Neural progenitor cell (in vitro differentiated cells): ENCODE measurements around the gene HES4.

Experiments used
- EZH2 ChIP-seq: fragments of 200-600 bp; sonication (generic); IDR thresholded peaks from 2 replicates; pipeline ENCODE4 v1.6.1; 2017; ENCODE audit warnings: antibody characterized with exemption, mild to moderate bottlenecking, moderate library complexity
- EZH2phosphoT487 ChIP-seq: fragments of 200-600 bp; sonication (generic); IDR thresholded peaks from 2 replicates; pipeline ENCODE4 v1.6.1; 2017; ENCODE audit warnings: antibody characterized with exemption
- TF ChIP-seq, protein P1 (sequence below): fragments of 200-600 bp; sonication (generic); IDR thresholded peaks from 2 replicates; pipeline ENCODE4 v1.5.1; 2017; ENCODE audit warnings: antibody characterized with exemption, mild to moderate bottlenecking

DNA sequence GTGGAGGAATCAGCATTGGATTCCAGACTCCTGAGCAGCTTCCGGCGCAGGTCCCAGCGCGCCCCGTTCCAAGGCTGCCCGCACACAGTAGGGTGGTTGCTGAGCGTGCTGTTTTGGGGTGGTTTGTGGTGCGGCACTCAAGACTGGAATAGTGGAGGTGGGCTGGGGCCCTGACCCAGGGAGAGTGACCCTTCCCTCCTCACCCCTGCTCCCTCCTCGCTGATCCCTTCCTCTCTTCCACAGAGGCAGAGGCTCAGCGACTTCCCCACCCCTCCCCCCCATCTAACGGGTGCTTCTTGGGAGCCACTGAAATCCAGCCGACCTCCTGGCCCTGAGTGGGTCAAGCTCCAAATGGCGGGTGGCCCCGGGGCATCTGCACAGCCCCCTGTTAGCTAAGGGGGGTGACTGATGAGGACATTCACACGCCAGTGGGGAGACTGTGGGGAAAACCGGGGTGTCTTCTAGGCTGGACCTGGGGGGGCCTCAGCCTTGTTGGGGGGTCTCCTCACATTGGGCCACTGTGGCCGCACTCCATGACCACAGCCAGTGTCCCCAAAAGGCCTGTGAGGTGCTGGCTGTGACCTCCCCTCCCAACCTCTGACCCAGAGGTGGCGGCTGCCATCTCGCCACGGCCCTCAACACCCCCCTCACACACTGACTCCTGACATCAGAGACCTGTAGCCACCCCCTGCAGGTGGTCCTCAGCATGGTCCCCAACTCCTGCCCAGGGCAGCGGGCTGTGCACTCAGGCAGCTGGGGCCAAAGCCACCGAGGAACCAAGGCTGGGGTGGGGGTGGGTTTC lies 3.9 kb upstream of the HES4 start:
- TF ChIP-seq, protein P1, sequence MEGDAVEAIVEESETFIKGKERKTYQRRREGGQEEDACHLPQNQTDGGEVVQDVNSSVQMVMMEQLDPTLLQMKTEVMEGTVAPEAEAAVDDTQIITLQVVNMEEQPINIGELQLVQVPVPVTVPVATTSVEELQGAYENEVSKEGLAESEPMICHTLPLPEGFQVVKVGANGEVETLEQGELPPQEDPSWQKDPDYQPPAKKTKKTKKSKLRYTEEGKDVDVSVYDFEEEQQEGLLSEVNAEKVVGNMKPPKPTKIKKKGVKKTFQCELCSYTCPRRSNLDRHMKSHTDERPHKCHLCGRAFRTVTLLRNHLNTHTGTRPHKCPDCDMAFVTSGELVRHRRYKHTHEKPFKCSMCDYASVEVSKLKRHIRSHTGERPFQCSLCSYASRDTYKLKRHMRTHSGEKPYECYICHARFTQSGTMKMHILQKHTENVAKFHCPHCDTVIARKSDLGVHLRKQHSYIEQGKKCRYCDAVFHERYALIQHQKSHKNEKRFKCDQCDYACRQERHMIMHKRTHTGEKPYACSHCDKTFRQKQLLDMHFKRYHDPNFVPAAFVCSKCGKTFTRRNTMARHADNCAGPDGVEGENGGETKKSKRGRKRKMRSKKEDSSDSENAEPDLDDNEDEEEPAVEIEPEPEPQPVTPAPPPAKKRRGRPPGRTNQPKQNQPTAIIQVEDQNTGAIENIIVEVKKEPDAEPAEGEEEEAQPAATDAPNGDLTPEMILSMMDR = no peak
- TF ChIP-seq EZH2 (no peak), EZH2phosphoT487 (no peak)
